NT2/D1 (cell line): ENCODE measurements around the gene DOCK2.

Experiments used
- SUZ12 ChIP-seq: IDR thresholded peaks from 2 replicates; pipeline ENCODE4 v1.6.1; 2011; ENCODE audit not compliant: insufficient read length, insufficient read depth; ENCODE audit errors: extremely low read depth
- YY1 ChIP-seq: IDR thresholded peaks from 2 replicates; pipeline ENCODE4 v1.6.1; 2011; ENCODE audit not compliant: insufficient read length, insufficient read depth
- ZNF274 ChIP-seq: IDR thresholded peaks from 2 replicates; pipeline ENCODE4 v1.6.1; 2011; ENCODE audit warnings: mild to moderate bottlenecking, low read depth, low read length

DNA sequence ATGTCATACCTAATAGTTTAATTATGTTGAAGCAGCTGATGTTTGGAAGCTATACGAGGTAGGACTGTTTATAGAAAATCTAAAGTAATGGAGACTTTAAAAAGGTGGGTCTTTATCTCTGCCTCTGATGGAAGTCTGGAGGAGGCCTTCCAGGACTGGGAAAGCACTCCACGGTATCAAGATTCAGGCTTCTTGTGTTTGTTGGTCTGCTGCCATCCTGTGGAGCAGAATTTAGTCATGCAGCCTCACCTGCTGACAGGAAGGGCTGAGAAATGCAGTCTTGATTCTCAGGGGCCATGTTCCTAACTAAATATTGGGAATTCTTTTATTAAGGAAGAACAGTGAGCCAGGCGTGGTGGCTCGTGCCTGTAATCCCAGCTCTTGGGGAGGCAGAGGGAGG lies 37.6 kb upstream of the DOCK2 start:
- no peak for TF ChIP-seq YY1
- TF ChIP-seq SUZ12 = no peak
- TF ChIP-seq ZNF274 = no peak
